PC-3 (cell line): ENCODE results near the gene CCDC82.

ENCODE experiments used
- CTCF ChIP-seq: fragments of 300-600 bp; sonication (generic); conservative IDR thresholded peaks from 2 replicates; pipeline ENCODE4 v1.5.1; 2017; ENCODE audit warnings: antibody characterized with exemption, low read depth, mild to moderate bottlenecking, low read length
- EZH2 ChIP-seq: fragments of 300-600 bp; sonication (generic); IDR thresholded peaks from one replicate; pipeline ENCODE4 v1.6.1; 2017; ENCODE audit warnings: antibody characterized with exemption, mild to moderate bottlenecking, low read length; ENCODE audit not compliant: unreplicated experiment
- EZH2phosphoT487 ChIP-seq: fragments of 300-600 bp; sonication (generic); IDR thresholded peaks from 2 replicates; pipeline ENCODE4 v1.6.1; 2018; ENCODE audit warnings: mild to moderate bottlenecking, antibody characterized with exemption, low read length, borderline replicate concordance

- TF ChIP-seq CTCF, result no peak
- no peak for TF ChIP-seq EZH2phosphoT487
- no peak for TF ChIP-seq EZH2
These were observed 23.2 kb upstream of the CCDC82 start for GRCh38 chr11:96412761-96413381.
